CD14-positive monocyte (primary cell): ENCODE measurements around the gene RBMS3. TPM values are rescaled to one million over a fixed set of nuclear protein-coding genes. Genes with fewer than 3 reads are reported as not detected.

Experiments used
- DNase-seq, 3 donors: peaks; one replicate each; pipeline ENCODE4 v3.0.0-alpha.2; 2011 to 2022
- H2AFZ ChIP-seq: 2 replicates; pipeline ENCODE4 v1.6.0; 2012; ENCODE audit warnings: mild to moderate bottlenecking, low read depth, low read length, inconsistent platforms; ENCODE audit not compliant: insufficient read depth, poor library complexity, severe bottlenecking
- H3K27ac ChIP-seq, 2 donors: 1 replicate in 1 of 2; 2 replicates in 1 of 2; pipeline ENCODE4 v1.5.1; 2012 to 2013; ENCODE audit warnings: low read length in 2 of 2, control low read depth in 1 of 2, inconsistent platforms in 1 of 2, low read depth in 1 of 2, mild to moderate bottlenecking in 1 of 2
- H3K27me3 ChIP-seq, 2 donors: one replicate each; pipeline versions ENCODE4 v1.6.0 to v1.6.1; 2011 to 2013; ENCODE audit warnings: low read length in 2 of 2; ENCODE audit not compliant: control insufficient read depth in 2 of 2, insufficient read depth in 2 of 2
- H3K36me3 ChIP-seq, 2 donors: replicated peaks in 1 of 2; 1 replicate in 1 of 2; 2 replicates in 1 of 2; pipeline versions ENCODE4 v1.5.1 to v1.6.1; 2012 to 2013; ENCODE audit warnings: low read length in 2 of 2, control low read depth in 1 of 2, inconsistent platforms in 1 of 2, mild to moderate bottlenecking in 1 of 2; ENCODE audit not compliant: insufficient read depth in 2 of 2, control insufficient read depth in 1 of 2
- H3K4me1 ChIP-seq, 2 donors: 1 replicate in 1 of 2; 2 replicates in 1 of 2; pipeline versions ENCODE4 v1.5.1 to v1.6.1; 2012 to 2013; ENCODE audit warnings: low read length in 2 of 2, control low read depth in 1 of 2, inconsistent platforms in 1 of 2, mild to moderate bottlenecking in 1 of 2, moderate library complexity in 1 of 2; ENCODE audit not compliant: insufficient read depth in 2 of 2, control insufficient read depth in 1 of 2
- H3K4me2 ChIP-seq: replicated peaks from 2 replicates; pipeline ENCODE3; 2012; ENCODE audit warnings: low read length, moderate library complexity, mild to moderate bottlenecking; ENCODE audit not compliant: poor library complexity, severe bottlenecking; ENCODE audit errors: extremely low read depth
- H3K4me3 ChIP-seq, 3 experiments: fragments of 200-600 bp in 1 of 3; sonication (generic) in 1 of 3; replicated peaks in 1 of 3; 1 replicate in 2 of 3; 2 replicates in 1 of 3; pipeline ENCODE4 v1.5.1; 2011 to 2013; ENCODE audit warnings: low read length in 3 of 3, mild to moderate bottlenecking in 3 of 3, control low read depth in 2 of 3, low read depth in 2 of 3, inconsistent platforms in 1 of 3, moderate library complexity in 1 of 3
- H3K79me2 ChIP-seq: 2 replicates; pipeline ENCODE4 v1.6.0; 2012; ENCODE audit warnings: mild to moderate bottlenecking, control low read depth, inconsistent platforms, low read length, moderate library complexity; ENCODE audit not compliant: insufficient read depth
- H3K9ac ChIP-seq: 2 replicates; pipeline ENCODE4 v1.6.0; 2017; ENCODE audit warnings: low read length, mild to moderate bottlenecking; ENCODE audit not compliant: insufficient read depth, poor library complexity, severe bottlenecking
- H3K9me3 ChIP-seq, 2 donors: replicated peaks in 1 of 2; 1 replicate in 1 of 2; 2 replicates in 1 of 2; pipeline versions ENCODE4 v1.5.1 to v1.6.1; 2012 to 2013; ENCODE audit warnings: low read length in 2 of 2, control low read depth in 1 of 2; ENCODE audit not compliant: control insufficient read depth in 1 of 2, insufficient read depth in 1 of 2
- H4K20me1 ChIP-seq: 2 replicates; pipeline ENCODE4 v1.6.0; 2012; ENCODE audit warnings: mild to moderate bottlenecking, low read length, control low read depth, moderate library complexity; ENCODE audit not compliant: insufficient read depth
- H3K27ac Mint-ChIP-seq, 7 donors: one replicate each; pipeline ENCODE4 v1.8.0; 2020; ENCODE audit warnings: mild to moderate bottlenecking in 7 of 7, mixed read lengths in 7 of 7, moderate library complexity in 6 of 7, inconsistent platforms in 2 of 7
- H3K27me3 Mint-ChIP-seq, 3 donors: one replicate each; pipeline ENCODE4 v1.8.0; 2021 to 2022; ENCODE audit warnings: low read depth in 3 of 3, mild to moderate bottlenecking in 3 of 3, mixed read lengths in 3 of 3, moderate library complexity in 3 of 3, inconsistent platforms in 1 of 3
- H3K36me3 Mint-ChIP-seq, 2 donors: one replicate each; pipeline ENCODE4 v1.8.0; 2020; ENCODE audit warnings: mixed read lengths in 2 of 2, inconsistent platforms in 1 of 2, mild to moderate bottlenecking in 1 of 2
- H3K4me1 Mint-ChIP-seq: one replicate; pipeline ENCODE4 v1.8.0; 2020; ENCODE audit warnings: mild to moderate bottlenecking, mixed read lengths
- H3K4me3 Mint-ChIP-seq, 2 donors: one replicate each; pipeline ENCODE4 v1.8.0; 2020; ENCODE audit warnings: mild to moderate bottlenecking in 2 of 2, mixed read lengths in 2 of 2, moderate library complexity in 1 of 2
- H3K9me3 Mint-ChIP-seq, 7 donors: one replicate each; pipeline ENCODE4 v1.8.0; 2020 to 2022; ENCODE audit warnings: mixed read lengths in 7 of 7, mild to moderate bottlenecking in 6 of 7, moderate library complexity in 6 of 7, inconsistent platforms in 2 of 7
- WGBS: methylation state at CpG from one replicate; pipeline ENCODE4 v1.1.5; 2013; ENCODE audit warnings: missing lambda C conversion rate; ENCODE audit not compliant: insufficient coverage; 5-methylcytosine and 5-hydroxymethylcytosine counted together
- intact Hi-C, 2 donors: fragments of 100-400 bp; cut with micrococcal nuclease; formaldehyde crosslinking; loops; one replicate each; pipeline versions ENCODE4 v1.15.0 to v1.15.1; 2023
- polyA plus RNA-seq, 3 donors: library from polyadenylated mRNA; depleted of rRNA in 1 of 3; unstranded in 2 of 3; stranded (reverse) in 1 of 3; fragments of 300-500 nt in 2 of 3; fragments of >200 nt in 1 of 3; fragmentation: Illumina TruSeq in 2 of 3; gene quantifications; 1 replicate in 2 of 3; 2 replicates in 1 of 3; pipeline ENCODE4 v1.2.3, GENCODE V29; 2012 to 2021
- TF ChIP-seq, protein P1 (sequence below): fragments of 200-600 bp; IDR thresholded peaks from one replicate; pipeline ENCODE4 v1.8.0; 2022; ENCODE audit warnings: antibody characterized with exemption, mild to moderate bottlenecking

RBMS3 gene
- polyA plus RNA-seq, 3 donors = not detected

- Histone ChIP-seq H4K20me1 (no peaks in the 10 kb centered on the region), H3K27me3 (no peaks in the 10 kb centered on the region), H2AFZ (no peak overlapping the region), H3K27ac (no peak overlapping the region), H3K4me2 (no peak overlapping the region), H3K9me3 (no peaks in the 10 kb centered on the region), H3K4me3 (no peak overlapping the region), H3K36me3 (no peaks in the 10 kb centered on the region), H3K4me1 (no peaks in the 10 kb centered on the region), H3K79me2 (no peaks in the 10 kb centered on the region), H3K9ac (no peak overlapping the region)
- peaks cover 0 to 2% (median 0%) of the 10 kb centered on the region in 3 donors for H3K27me3 Mint-ChIP-seq
- H3K27ac Mint-ChIP-seq = no peak overlapping the region
- no peak overlapping the region for H3K4me3 Mint-ChIP-seq
- intact Hi-C loops = no loop called here
- TF ChIP-seq, protein P1, sequence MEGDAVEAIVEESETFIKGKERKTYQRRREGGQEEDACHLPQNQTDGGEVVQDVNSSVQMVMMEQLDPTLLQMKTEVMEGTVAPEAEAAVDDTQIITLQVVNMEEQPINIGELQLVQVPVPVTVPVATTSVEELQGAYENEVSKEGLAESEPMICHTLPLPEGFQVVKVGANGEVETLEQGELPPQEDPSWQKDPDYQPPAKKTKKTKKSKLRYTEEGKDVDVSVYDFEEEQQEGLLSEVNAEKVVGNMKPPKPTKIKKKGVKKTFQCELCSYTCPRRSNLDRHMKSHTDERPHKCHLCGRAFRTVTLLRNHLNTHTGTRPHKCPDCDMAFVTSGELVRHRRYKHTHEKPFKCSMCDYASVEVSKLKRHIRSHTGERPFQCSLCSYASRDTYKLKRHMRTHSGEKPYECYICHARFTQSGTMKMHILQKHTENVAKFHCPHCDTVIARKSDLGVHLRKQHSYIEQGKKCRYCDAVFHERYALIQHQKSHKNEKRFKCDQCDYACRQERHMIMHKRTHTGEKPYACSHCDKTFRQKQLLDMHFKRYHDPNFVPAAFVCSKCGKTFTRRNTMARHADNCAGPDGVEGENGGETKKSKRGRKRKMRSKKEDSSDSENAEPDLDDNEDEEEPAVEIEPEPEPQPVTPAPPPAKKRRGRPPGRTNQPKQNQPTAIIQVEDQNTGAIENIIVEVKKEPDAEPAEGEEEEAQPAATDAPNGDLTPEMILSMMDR = no peak
- H3K9me3 Mint-ChIP-seq = peaks cover 0 to 3% (median 0%) of the 10 kb centered on the region in 7 donors
- H3K4me1 Mint-ChIP-seq = no peaks in the 10 kb centered on the region
- DNase-seq = no peak
- H3K36me3 Mint-ChIP-seq = no peaks in the 10 kb centered on the region
Measured at GRCh38 chr3:29583861-29584260, 303.0 kb downstream of the RBMS3 start.

GRCh38 chr3:29585368-29585767 lies 304.5 kb downstream of the RBMS3 start:
- Histone ChIP-seq H3K9ac (no peak overlapping the region), H3K27me3 (no peaks in the 10 kb centered on the region), H2AFZ (no peak overlapping the region), H3K4me3 (no peak overlapping the region), H3K27ac (no peak overlapping the region), H3K79me2 (no peaks in the 10 kb centered on the region), H3K4me1 (no peaks in the 10 kb centered on the region), H4K20me1 (no peaks in the 10 kb centered on the region), H3K4me2 (no peak overlapping the region), H3K36me3 (no peaks in the 10 kb centered on the region), H3K9me3 (no peaks in the 10 kb centered on the region)
- 100% methylated on average over 1 of the region's 3 CpGs for WGBS
- no peak for DNase-seq
- peaks cover 0 to 5% (median 0%) of the 10 kb centered on the region in 7 donors for H3K9me3 Mint-ChIP-seq
- H3K4me3 Mint-ChIP-seq = no peak overlapping the region
- peaks cover 0 to 2% (median 0%) of the 10 kb centered on the region in 3 donors for H3K27me3 Mint-ChIP-seq
- H3K4me1 Mint-ChIP-seq = no peaks in the 10 kb centered on the region
- intact Hi-C loops = no loop called here
- H3K36me3 Mint-ChIP-seq = no peaks in the 10 kb centered on the region
- H3K27ac Mint-ChIP-seq = no peak overlapping the region
- TF ChIP-seq, protein P1 = no peak
